Erythroblast (primary cell): ENCODE results near the gene RMP24.
"Not testable (repeated sequence)": the region's sequence is repeated elsewhere in the genome, so short reads cannot be mapped to it uniquely, and the experiment has no call there.

ENCODE experiments used
- DNase-seq, 2 experiments: peaks; one replicate each; lab custom pipeline; 2025; lab: John Stamatoyannopoulos, UW
- GATA1 ChIP-seq: IDR thresholded peaks from 2 replicates; pipeline ENCODE4 v1.6.1; 2011; ENCODE audit warnings: low read depth, mild to moderate bottlenecking, control low read depth, low read length, moderate library complexity
- POLR2A ChIP-seq: IDR thresholded peaks from 2 replicates; pipeline ENCODE4 v1.6.1; 2011; ENCODE audit warnings: mild to moderate bottlenecking, low read length

Gene RMP24

GRCh38 chr18:35948080-35948479, 24.4 kb upstream of the RMP24 start:
- TF ChIP-seq GATA1 (no peak), POLR2A (no peak)
- no peak for DNase-seq

- TF ChIP-seq POLR2A (no peak), GATA1 (no peak)
- DNase-seq: no peak
These were observed 23.4 kb upstream of the RMP24 start for GRCh38 chr18:35949090-35949489.

- no peak for TF ChIP-seq GATA1
- TF ChIP-seq POLR2A: no peak
- DNase-seq: peak; percentile 76 to 84
These were observed 22.4 kb upstream of the RMP24 start for GRCh38 chr18:35949903-35950627.

- DNase-seq: peak in 1 of 2 experiments; percentile 29
- TF ChIP-seq POLR2A (no peak), GATA1 (no peak)
These were observed 21.9 kb upstream of the RMP24 start for GRCh38 chr18:35950628-35950982.

GRCh38 chr18:35953688-35954087, 18.8 kb upstream of the RMP24 start:
- DNase-seq: no peak
- TF ChIP-seq POLR2A (no peak), GATA1 (no peak)

- no peak for DNase-seq
- no peak for TF ChIP-seq GATA1
- no peak for TF ChIP-seq POLR2A
These were observed 16.3 kb upstream of the RMP24 start for GRCh38 chr18:35956226-35956625.

- DNase-seq: no peak
- no peak for TF ChIP-seq GATA1
- TF ChIP-seq POLR2A: no peak
These were observed 10.2 kb upstream of the RMP24 start for GRCh38 chr18:35962320-35962719.

- TF ChIP-seq POLR2A (no peak), GATA1 (no peak)
These were observed 8.2 kb upstream of the RMP24 start for GRCh38 chr18:35964319-35964718.

GRCh38 chr18:35967866-35968265, 4.6 kb upstream of the RMP24 start:
- DNase-seq: not testable (repeated sequence)

More at GRCh38 chr18:35964319-35964718, 8.2 kb upstream of the RMP24 start:
- no peak for DNase-seq

GRCh38 chr18:35968278-35968880, 4.1 kb upstream of the RMP24 start:
- TF ChIP-seq POLR2A (no peak), GATA1 (no peak)
- no peak for DNase-seq

- TF ChIP-seq POLR2A: no peak
- no peak for DNase-seq
These were observed 2.8 kb upstream of the RMP24 start for GRCh38 chr18:35969676-35970075.

GRCh38 chr18:35971661-35972196, 750 bp upstream of the RMP24 start:
- DNase-seq: no peak

GRCh38 chr18:35973650-35974049, 1.2 kb downstream of the RMP24 start:
- no peak for TF ChIP-seq GATA1
- TF ChIP-seq POLR2A: no peak
- DNase-seq: no peak

More at GRCh38 chr18:35971661-35972196, 750 bp upstream of the RMP24 start:
- no peak for TF ChIP-seq POLR2A
- no peak for TF ChIP-seq GATA1

- DNase-seq: no peak
- TF ChIP-seq POLR2A (no peak), GATA1 (no peak)
These were observed 1.7 kb downstream of the RMP24 start for GRCh38 chr18:35974181-35974580.

GRCh38 chr18:35979112-35979511, 6.6 kb downstream of the RMP24 start:
- no peak for DNase-seq
- no peak for TF ChIP-seq GATA1
- no peak for TF ChIP-seq POLR2A
